GM12892 (cell line): ENCODE measurements around the gene OSBP2.

Source experiments
- POLR2A ChIP-seq: IDR thresholded peaks from 2 replicates; pipeline ENCODE4 v1.6.1; 2011; ENCODE audit warnings: low read depth, low read length, control low read depth
- POLR2AphosphoS5 ChIP-seq: IDR thresholded peaks from 2 replicates; pipeline ENCODE4 v1.6.1; 2011; ENCODE audit warnings: low read depth, low read length, control low read depth
- TAF1 ChIP-seq: IDR thresholded peaks from 2 replicates; pipeline ENCODE4 v1.6.1; 2011; ENCODE audit warnings: low read depth, mild to moderate bottlenecking, control low read depth, low read length, borderline replicate concordance

GRCh38 chr22:30891443-30891755, 196.7 kb downstream of the OSBP2 start:
- TF ChIP-seq POLR2A (no peak), POLR2AphosphoS5 (no peak), TAF1 (no peak)
